PC-9 (cell line): Measurements from ENCODE around the gene FYN. TPM values are rescaled to one million over a fixed set of nuclear protein-coding genes. Genes with fewer than 3 reads are reported as not detected.

ENCODE experiments used
- BruUV-seq: library from RNA; stranded (reverse); fragments of 400-500 nt; replicated peaks from 2 replicates; lab custom pipeline; 2021; lab: Mats Ljungman, UMichigan
- CTCF ChIA-PET: fragments of 300-600 bp; sonication (Branson Sonifier 250); formaldehyde crosslinking; loops from one replicate; lab custom pipeline; 2022; ENCODE audit warnings: antibody characterized with exemption; lab: Charles Lee
- POLR2A ChIA-PET: fragments of 300-600 bp; sonication (Branson Sonifier 250); formaldehyde crosslinking; loops from one replicate; lab custom pipeline; 2022; ENCODE audit warnings: antibody characterized with exemption; ENCODE audit not compliant: unreplicated experiment; lab: Charles Lee
- DNase-seq, 2 experiments: peaks; one replicate each; pipeline versions ENCODE4 v3.0.0 to v3.0.0-alpha.2; 2015 to 2022; ENCODE audit warnings: mixed read lengths in 1 of 2
- H2AFZ ChIP-seq: fragments of 200-600 bp; sonication (generic); 2 replicates; pipeline ENCODE4 v1.8.1; 2017; ENCODE audit warnings: antibody characterized with exemption
- H3F3A ChIP-seq: fragments of 200-600 bp; sonication (generic); 2 replicates; pipeline ENCODE4 v1.8.1; 2017; ENCODE audit warnings: antibody characterized with exemption, mild to moderate bottlenecking, low read depth; ENCODE audit not compliant: insufficient read depth
- H3K27ac ChIP-seq: fragments of 200-600 bp; sonication (generic); 2 replicates; pipeline ENCODE4 v1.6.1; 2016; ENCODE audit warnings: mixed run types
- H3K27me3 ChIP-seq: fragments of 200-600 bp; sonication (generic); 2 replicates; pipeline ENCODE4 v1.6.1; 2016; ENCODE audit warnings: low read depth, mixed run types; ENCODE audit not compliant: insufficient read depth
- H3K36me3 ChIP-seq: fragments of 200-600 bp; sonication (generic); 2 replicates; pipeline ENCODE4 v1.6.1; 2016; ENCODE audit warnings: low read depth, mixed run types
- H3K4me1 ChIP-seq: fragments of 200-600 bp; sonication (generic); replicated peaks from 2 replicates; pipeline ENCODE4 v1.6.1; 2016; ENCODE audit warnings: mixed run types; ENCODE audit not compliant: insufficient read depth
- H3K4me2 ChIP-seq: fragments of 200-600 bp; sonication (generic); 2 replicates; pipeline ENCODE4 v1.6.1; 2017; ENCODE audit warnings: mixed run types
- H3K4me3 ChIP-seq: fragments of 200-600 bp; sonication (generic); 2 replicates; pipeline ENCODE4 v1.6.1; 2016; ENCODE audit warnings: mixed run types
- H3K79me2 ChIP-seq: fragments of 200-600 bp; sonication (generic); 2 replicates; pipeline ENCODE4 v1.6.1; 2017; ENCODE audit warnings: low read depth, mixed run types
- H3K9me2 ChIP-seq: fragments of 200-600 bp; sonication (generic); 2 replicates; pipeline ENCODE4 v1.8.1; 2017; ENCODE audit warnings: mild to moderate bottlenecking; ENCODE audit not compliant: insufficient read depth
- H3K9me3 ChIP-seq: fragments of 200-600 bp; sonication (generic); 2 replicates; pipeline ENCODE4 v1.8.1; 2016; ENCODE audit warnings: low read depth; ENCODE audit not compliant: insufficient read depth
- H4K20me1 ChIP-seq: fragments of 200-600 bp; sonication (generic); 2 replicates; pipeline ENCODE4 v1.8.1; 2017; ENCODE audit not compliant: insufficient read depth
- CTCF ChIP-seq: fragments of 200-600 bp; sonication (generic); conservative IDR thresholded peaks from 2 replicates; pipeline ENCODE4 v1.6.1; 2017; ENCODE audit warnings: mixed run types, antibody characterized with exemption, mild to moderate bottlenecking, moderate library complexity
- EZH2 ChIP-seq: fragments of 200-600 bp; sonication (generic); IDR thresholded peaks from 2 replicates; pipeline ENCODE4 v1.8.0; 2017; ENCODE audit warnings: antibody characterized with exemption, low read depth
- intact Hi-C: fragments of 100-400 bp; cut with micrococcal nuclease; formaldehyde crosslinking; loops from one replicate; pipeline ENCODE4 v1.10.0; 2022; ENCODE audit not compliant: unreplicated experiment
- total RNA-seq: library from RNA; stranded (reverse); gene quantifications from 2 replicates; pipeline ENCODE4 v1.2.3, GENCODE V29; 2021

Gene FYN
- total RNA-seq, 1 experiment from 2014 or later, result 53.3 TPM

- DNase-seq, result no peak
- Histone ChIP-seq H3K27ac (peak overlapping the region; percentile 67; the same call in 1 of the 2 replicates), H2AFZ (no peak overlapping the region), H3K27me3 (no peaks in the 10 kb centered on the region), H3K79me2 (peaks cover 53% of the 10 kb centered on the region), H3K4me3 (no peak overlapping the region), H3F3A (peaks cover 20% of the 10 kb centered on the region), H3K36me3 (peaks cover 7% of the 10 kb centered on the region; the same call in 1 of the 2 replicates), H3K9me2 (no peaks in the 10 kb centered on the region; the same call in 1 of the 2 replicates), H4K20me1 (no peaks in the 10 kb centered on the region), H3K4me2 (no peak overlapping the region), H3K9me3 (0 out of 2 replicates have a peak, but pooled peaks cover 4% of the 10 kb centered on the region), H3K4me1 (peaks cover 63% of the 10 kb centered on the region)
- ChIA-PET POLR2A (interaction anchor here (0.6 kb wide), 1 partner anchor 33 kb away, joined by 5 read pairs; no protein-coding TSS in a partner anchor), CTCF (no interaction called here)
- intact Hi-C loops, result loop anchor here (5.0 kb wide), 2 partner anchors 76 to 84 kb away; partner anchors contain the start of gene FYN
- no TSS peak for BruUV-seq
- TF ChIP-seq EZH2 (no peak), CTCF (no peak)
Observed at GRCh38 chr6:111796310-111796918, 76.8 kb downstream of the FYN start.

GRCh38 chr6:111795558-111795957 lies 77.7 kb downstream of the FYN start:
- peaks cover 53% of the 10 kb centered on the region for H3K79me2 ChIP-seq
- peaks cover 55% of the 10 kb centered on the region for H3K4me1 ChIP-seq
- no peaks in the 10 kb centered on the region; the same call in 1 of the 2 replicates for H3K9me2 ChIP-seq
- 0 out of 2 replicates have a peak, but pooled peaks cover 4% of the 10 kb centered on the region for H3K9me3 ChIP-seq
- no TSS peak for BruUV-seq
- no peak overlapping the region for H2AFZ ChIP-seq
- H3K27me3 ChIP-seq, result no peaks in the 10 kb centered on the region
- POLR2A ChIA-PET, result no interaction called here
- peaks cover 7% of the 10 kb centered on the region; the same call in 1 of the 2 replicates for H3K36me3 ChIP-seq
- no peak overlapping the region for H3K4me3 ChIP-seq
- 0 out of 2 replicates have a peak overlapping the region, but pooled peaks have one; percentile 67 for H3K27ac ChIP-seq
- TF ChIP-seq CTCF, result no peak
- TF ChIP-seq EZH2, result no peak
- no peak for DNase-seq
- H4K20me1 ChIP-seq, result no peaks in the 10 kb centered on the region
- intact Hi-C loops, result loop anchor here (5.0 kb wide), 2 partner anchors 77 to 83 kb away; partner anchors contain the start of gene FYN
- CTCF ChIA-PET, result interaction anchor here (0.6 kb wide), 1 partner anchor 248 kb away, joined by 4 read pairs; no protein-coding TSS in a partner anchor
- H3K4me2 ChIP-seq, result no peak overlapping the region
- H3F3A ChIP-seq, result peaks cover 20% of the 10 kb centered on the region

GRCh38 chr6:111794727-111795452 lies 78.4 kb downstream of the FYN start:
- DNase-seq, result no peak
- Histone ChIP-seq H3K4me3 (no peak overlapping the region), H3K79me2 (peaks cover 55% of the 10 kb centered on the region), H2AFZ (no peak overlapping the region), H3K4me1 (peaks cover 48% of the 10 kb centered on the region), H3K4me2 (no peak overlapping the region), H3K27ac (no peak overlapping the region), H3K27me3 (no peaks in the 10 kb centered on the region), H3K9me2 (no peaks in the 10 kb centered on the region; the same call in 1 of the 2 replicates), H3K9me3 (0 out of 2 replicates have a peak, but pooled peaks cover 4% of the 10 kb centered on the region), H3F3A (peaks cover 20% of the 10 kb centered on the region), H3K36me3 (peaks cover 7% of the 10 kb centered on the region; the same call in 1 of the 2 replicates), H4K20me1 (no peaks in the 10 kb centered on the region)
- no peak for TF ChIP-seq CTCF
- no peak for TF ChIP-seq EZH2
- intact Hi-C loops, result loop anchor here (5.0 kb wide), 2 partner anchors 77 to 83 kb away; partner anchors contain the start of gene FYN
- POLR2A ChIA-PET, result no interaction called here
- CTCF ChIA-PET, result no interaction called here
- no TSS peak for BruUV-seq
